GM12864 (cell line): ENCODE measurements around the gene FGD2.
A peak's percentile ranks its signal among the peaks of the same experiment; 100 is the strongest.

Experiments used
- DNase-seq: peaks from one replicate; pipeline ENCODE4 v3.0.0-alpha.2; 2011; ENCODE audit warnings: low read depth
- H3K4me3 ChIP-seq: 2 replicates; pipeline ENCODE4 v1.5.1; 2011; ENCODE audit warnings: mild to moderate bottlenecking, low read depth, low read length, control low read depth
- CTCF ChIP-seq: IDR thresholded peaks from 2 replicates; pipeline ENCODE4 v1.5.1; 2011; ENCODE audit warnings: low read depth, mild to moderate bottlenecking, moderate library complexity, low read length, control low read depth, inconsistent platforms; ENCODE audit errors: missing control alignments

The FGD2 gene

GRCh38 chr6:36978421-36979346, 26.8 kb upstream of the FGD2 start:
- no peak for DNase-seq
- no peak for TF ChIP-seq CTCF
- H3K4me3 ChIP-seq = no peak overlapping the region

GRCh38 chr6:36979347-36979742, 26.1 kb upstream of the FGD2 start:
- no peak overlapping the region for H3K4me3 ChIP-seq
- TF ChIP-seq CTCF = peak; percentile 46
- no peak for DNase-seq

GRCh38 chr6:36980129-36980528, 25.3 kb upstream of the FGD2 start:
- DNase-seq = no peak
- no peak for TF ChIP-seq CTCF

GRCh38 chr6:36980876-36981619, 24.4 kb upstream of the FGD2 start:
- TF ChIP-seq CTCF = no peak
- no peak overlapping the region for H3K4me3 ChIP-seq
- DNase-seq = no peak

More at GRCh38 chr6:36980129-36980528, 25.3 kb upstream of the FGD2 start:
- H3K4me3 ChIP-seq = no peak overlapping the region

- no peak overlapping the region for H3K4me3 ChIP-seq
- TF ChIP-seq CTCF = no peak
- no peak for DNase-seq
Measured at GRCh38 chr6:36983538-36983937, 21.9 kb upstream of the FGD2 start.

- DNase-seq = no peak
- peak overlapping the region; percentile 98 for H3K4me3 ChIP-seq
- TF ChIP-seq CTCF = no peak
Measured at GRCh38 chr6:36984581-36985416, 20.7 kb upstream of the FGD2 start.
